Testis (tissue), 2 donors: ENCODE data around the gene SEC63.

ENCODE experiments used
- POLR2A ChIP-seq: fragments of 450-650 bp; IDR thresholded peaks from one replicate; pipeline ENCODE4 v1.6.1; 2017; ENCODE audit warnings: antibody characterized with exemption, mild to moderate bottlenecking, moderate library complexity
- TF ChIP-seq, protein P1 (sequence below), 3 experiments: fragments of 450-650 bp in 2 of 3; fragments of 200-600 bp in 1 of 3; sonication (generic) in 1 of 3; IDR thresholded peaks; one replicate each; pipeline ENCODE4 v1.5.1; 2016 to 2019; ENCODE audit warnings: antibody characterized with exemption in 3 of 3, mild to moderate bottlenecking in 2 of 3, moderate library complexity in 1 of 3

DNA sequence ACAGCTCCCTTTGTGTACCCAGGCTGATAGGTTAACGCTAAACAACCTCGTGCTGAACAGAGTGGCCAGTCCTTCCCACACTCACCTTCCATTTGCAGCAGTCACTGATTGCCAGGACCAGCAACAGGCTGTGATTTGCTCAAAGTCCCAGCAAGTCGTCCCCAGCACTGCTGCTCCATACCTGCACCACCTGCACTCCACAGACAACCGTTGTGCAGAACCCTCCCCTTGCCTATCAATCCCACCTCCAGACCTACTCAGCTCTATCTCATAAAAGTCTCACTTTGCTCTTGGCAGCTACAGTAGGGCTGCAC lies 90.7 kb downstream of the SEC63 start:
- TF ChIP-seq, protein P1, sequence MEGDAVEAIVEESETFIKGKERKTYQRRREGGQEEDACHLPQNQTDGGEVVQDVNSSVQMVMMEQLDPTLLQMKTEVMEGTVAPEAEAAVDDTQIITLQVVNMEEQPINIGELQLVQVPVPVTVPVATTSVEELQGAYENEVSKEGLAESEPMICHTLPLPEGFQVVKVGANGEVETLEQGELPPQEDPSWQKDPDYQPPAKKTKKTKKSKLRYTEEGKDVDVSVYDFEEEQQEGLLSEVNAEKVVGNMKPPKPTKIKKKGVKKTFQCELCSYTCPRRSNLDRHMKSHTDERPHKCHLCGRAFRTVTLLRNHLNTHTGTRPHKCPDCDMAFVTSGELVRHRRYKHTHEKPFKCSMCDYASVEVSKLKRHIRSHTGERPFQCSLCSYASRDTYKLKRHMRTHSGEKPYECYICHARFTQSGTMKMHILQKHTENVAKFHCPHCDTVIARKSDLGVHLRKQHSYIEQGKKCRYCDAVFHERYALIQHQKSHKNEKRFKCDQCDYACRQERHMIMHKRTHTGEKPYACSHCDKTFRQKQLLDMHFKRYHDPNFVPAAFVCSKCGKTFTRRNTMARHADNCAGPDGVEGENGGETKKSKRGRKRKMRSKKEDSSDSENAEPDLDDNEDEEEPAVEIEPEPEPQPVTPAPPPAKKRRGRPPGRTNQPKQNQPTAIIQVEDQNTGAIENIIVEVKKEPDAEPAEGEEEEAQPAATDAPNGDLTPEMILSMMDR (IDR thresholded peaks at IDR 0.05): no peak
- no peak for TF ChIP-seq POLR2A
